Mesendoderm (in vitro differentiated cells): ENCODE results near the gene SPRED2.
"Not testable (repeated sequence)": the region's sequence is repeated elsewhere in the genome, so short reads cannot be mapped to it uniquely, and the experiment has no call there.

Experiments
- DNase-seq: peaks from one replicate; pipeline ENCODE4 v3.0.0; 2013
- H2AK5ac ChIP-seq: 2 replicates; pipeline ENCODE4 v1.6.1; 2013; ENCODE audit warnings: low read length, inconsistent platforms
- H2BK120ac ChIP-seq: 2 replicates; pipeline ENCODE4 v1.6.1; 2013; ENCODE audit warnings: low read depth, mild to moderate bottlenecking, low read length, moderate library complexity, mixed read lengths
- H2BK15ac ChIP-seq: replicated peaks from 2 replicates; pipeline ENCODE4 v1.6.1; 2013; ENCODE audit warnings: low read depth, mild to moderate bottlenecking, moderate library complexity
- H2BK5ac ChIP-seq: 2 replicates; pipeline ENCODE4 v1.6.1; 2013; ENCODE audit warnings: low read length, inconsistent platforms
- H3K18ac ChIP-seq: 2 replicates; pipeline ENCODE4 v1.6.1; 2013; ENCODE audit warnings: mild to moderate bottlenecking, low read length, mixed read lengths
- H3K23ac ChIP-seq: one replicate; pipeline ENCODE4 v1.6.1; 2013; ENCODE audit warnings: low read length
- H3K27ac ChIP-seq: 2 replicates; pipeline ENCODE4 v1.5.1; 2013; ENCODE audit warnings: low read depth, mild to moderate bottlenecking, inconsistent platforms, low read length, moderate library complexity
- H3K27me3 ChIP-seq: 2 replicates; pipeline ENCODE4 v1.6.1; 2013; ENCODE audit warnings: low read length, control low read depth, mild to moderate bottlenecking, inconsistent platforms; ENCODE audit not compliant: insufficient read depth, poor library complexity
- H3K36me3 ChIP-seq: 2 replicates; pipeline ENCODE4 v1.6.1; 2013; ENCODE audit warnings: low read length, inconsistent platforms; ENCODE audit not compliant: control insufficient read depth, insufficient read depth
- H3K4ac ChIP-seq: one replicate; pipeline ENCODE4 v1.6.1; 2013; ENCODE audit warnings: low read depth, mild to moderate bottlenecking, low read length, moderate library complexity
- H3K4me1 ChIP-seq: 2 replicates; pipeline ENCODE4 v1.6.1; 2013; ENCODE audit warnings: low read depth, low read length, inconsistent platforms; ENCODE audit not compliant: control insufficient read depth
- H3K4me2 ChIP-seq: 2 replicates; pipeline ENCODE4 v1.6.1; 2013; ENCODE audit warnings: low read length
- H3K4me3 ChIP-seq: 2 replicates; pipeline ENCODE4 v1.5.1; 2013; ENCODE audit warnings: mild to moderate bottlenecking, low read length
- H3K56ac ChIP-seq: one replicate; pipeline ENCODE4 v1.6.1; 2013; ENCODE audit warnings: low read length
- H3K79me1 ChIP-seq: 2 replicates; pipeline ENCODE4 v1.6.1; 2013; ENCODE audit warnings: low read length, inconsistent platforms
- H3K79me2 ChIP-seq: 2 replicates; pipeline ENCODE4 v1.6.1; 2013; ENCODE audit warnings: mild to moderate bottlenecking, low read length; ENCODE audit not compliant: control insufficient read depth, insufficient read depth
- H3K9ac ChIP-seq: 2 replicates; pipeline ENCODE4 v1.6.1; 2013; ENCODE audit warnings: low read length, inconsistent platforms
- H4K5ac ChIP-seq: one replicate; pipeline ENCODE4 v1.6.1; 2013; ENCODE audit warnings: low read length
- H4K8ac ChIP-seq: one replicate; pipeline ENCODE4 v1.6.1; 2013; ENCODE audit warnings: low read depth, mild to moderate bottlenecking, control low read depth, low read length, moderate library complexity
- WGBS: extraction: QIAGEN DNeasy Blood & Tissue Kit; methylation state at CpG from one replicate; pipeline ENCODE4 v1.1.7; 2013; ENCODE audit warnings: low lambda C conversion rate, missing lambda C conversion rate; ENCODE audit not compliant: insufficient coverage; ENCODE audit errors: extremely low coverage; 5-methylcytosine and 5-hydroxymethylcytosine counted together

The SPRED2 gene

GRCh38 chr2:65339648-65340047, 92.8 kb downstream of the SPRED2 start:
- Histone ChIP-seq H3K36me3 (no peaks in the 10 kb centered on the region), H3K79me2 (no peaks in the 10 kb centered on the region), H3K4me2 (no peak overlapping the region), H3K4me1 (peaks cover 2% of the 10 kb centered on the region), H3K4me3 (no peak overlapping the region), H3K79me1 (no peaks in the 10 kb centered on the region), H2AK5ac (no peak overlapping the region), H3K4ac (no peak overlapping the region), H3K18ac (no peak overlapping the region), H2BK120ac (no peak overlapping the region), H4K8ac (no peak overlapping the region), H4K5ac (no peak overlapping the region), H2BK15ac (no peak overlapping the region), H3K23ac (no peak overlapping the region), H3K27ac (no peak overlapping the region), H3K27me3 (no peaks in the 10 kb centered on the region), H3K56ac (no peak overlapping the region), H3K9ac (no peak overlapping the region), H2BK5ac (no peak overlapping the region)
- DNase-seq, result no peak

- H2AK5ac ChIP-seq, DNase-seq, H3K4me3 ChIP-seq, H3K23ac ChIP-seq, H3K4ac ChIP-seq, H3K4me2 ChIP-seq, H3K36me3 ChIP-seq, H3K9ac ChIP-seq, H3K79me1 ChIP-seq, H3K56ac ChIP-seq, H4K8ac ChIP-seq, H3K27ac ChIP-seq, H3K27me3 ChIP-seq, H2BK120ac ChIP-seq, H4K5ac ChIP-seq, H2BK15ac ChIP-seq, H3K4me1 ChIP-seq, H2BK5ac ChIP-seq, H3K18ac ChIP-seq, H3K79me2 ChIP-seq: not testable (repeated sequence)
- no CpG with 5 or more reads among the region's 39 CpGs for WGBS
These were observed 93.4 kb downstream of the SPRED2 start for GRCh38 chr2:65338830-65339495.

GRCh38 chr2:65337915-65338314, 94.5 kb downstream of the SPRED2 start:
- WGBS, result 100% methylated on average over 1 of the region's 11 CpGs
- not testable (repeated sequence) for H2AK5ac ChIP-seq, H3K79me2 ChIP-seq, H3K18ac ChIP-seq, H3K79me1 ChIP-seq, H3K27me3 ChIP-seq, H3K4me1 ChIP-seq, H3K27ac ChIP-seq, H4K8ac ChIP-seq, H3K9ac ChIP-seq, H3K4me2 ChIP-seq, H3K4ac ChIP-seq, H3K23ac ChIP-seq, H2BK5ac ChIP-seq, H2BK15ac ChIP-seq, H3K56ac ChIP-seq, H3K36me3 ChIP-seq, H4K5ac ChIP-seq, DNase-seq, H3K4me3 ChIP-seq, H2BK120ac ChIP-seq

GRCh38 chr2:65334714-65335113, 97.7 kb downstream of the SPRED2 start:
- Histone ChIP-seq H3K27ac (no peak overlapping the region), H3K4me3 (no peak overlapping the region), H3K79me2 (no peaks in the 10 kb centered on the region), H3K23ac (no peak overlapping the region), H3K79me1 (no peaks in the 10 kb centered on the region), H2BK5ac (no peak overlapping the region), H3K56ac (no peak overlapping the region), H2BK15ac (no peak overlapping the region), H4K8ac (no peak overlapping the region), H2AK5ac (no peak overlapping the region), H3K4ac (no peak overlapping the region), H3K27me3 (no peaks in the 10 kb centered on the region), H4K5ac (no peak overlapping the region), H3K18ac (no peak overlapping the region), H3K36me3 (no peaks in the 10 kb centered on the region), H3K4me2 (no peak overlapping the region), H2BK120ac (no peak overlapping the region), H3K9ac (no peak overlapping the region), H3K4me1 (peaks cover 3% of the 10 kb centered on the region)
- WGBS, result no CpG with 5 or more reads among the region's 4 CpGs
- no peak for DNase-seq

- H3K4ac ChIP-seq, result no peak overlapping the region
- peaks cover 3% of the 10 kb centered on the region for H3K4me1 ChIP-seq
- no peak overlapping the region for H3K4me3 ChIP-seq
- no peaks in the 10 kb centered on the region for H3K79me2 ChIP-seq
- no peaks in the 10 kb centered on the region for H3K27me3 ChIP-seq
- H3K18ac ChIP-seq, result no peak overlapping the region
- no peak overlapping the region for H3K23ac ChIP-seq
- no peak overlapping the region for H2BK5ac ChIP-seq
- H3K79me1 ChIP-seq, result no peaks in the 10 kb centered on the region
- peak; percentile 82 for DNase-seq
- H4K8ac ChIP-seq, result no peak overlapping the region
- no peak overlapping the region for H2AK5ac ChIP-seq
- peak overlapping the region; percentile 41 for H3K27ac ChIP-seq
- peak overlapping the region; percentile 30 for H3K9ac ChIP-seq
- H4K5ac ChIP-seq, result no peak overlapping the region
- H2BK15ac ChIP-seq, result no peak overlapping the region
- WGBS, result no CpG with 5 or more reads among the region's 7 CpGs
- H2BK120ac ChIP-seq, result no peak overlapping the region
- peak overlapping the region; percentile 28 for H3K56ac ChIP-seq
- H3K4me2 ChIP-seq, result no peak overlapping the region
- no peaks in the 10 kb centered on the region for H3K36me3 ChIP-seq
These were observed 100.9 kb downstream of the SPRED2 start for GRCh38 chr2:65331336-65332025.

GRCh38 chr2:65329525-65329924, 102.9 kb downstream of the SPRED2 start:
- Histone ChIP-seq H3K36me3 (no peaks in the 10 kb centered on the region), H3K9ac (no peak overlapping the region), H2BK5ac (no peak overlapping the region), H3K79me1 (no peaks in the 10 kb centered on the region), H3K18ac (no peak overlapping the region), H2BK15ac (no peak overlapping the region), H3K4ac (no peak overlapping the region), H3K4me3 (no peak overlapping the region), H3K27ac (no peak overlapping the region), H3K27me3 (no peaks in the 10 kb centered on the region), H4K5ac (no peak overlapping the region), H3K4me2 (no peak overlapping the region), H3K4me1 (peaks cover 3% of the 10 kb centered on the region), H4K8ac (no peak overlapping the region), H2BK120ac (no peak overlapping the region), H3K23ac (no peak overlapping the region), H2AK5ac (no peak overlapping the region), H3K79me2 (no peaks in the 10 kb centered on the region), H3K56ac (no peak overlapping the region)
- DNase-seq, result no peak
- no CpG with 5 or more reads among the region's 5 CpGs for WGBS
